DND-41 (cell line): ENCODE measurements around the gene PLD2.

Experiments used
- EZH2 ChIP-seq: IDR thresholded peaks from 3 replicates; pipeline ENCODE4 v1.6.1; 2012; ENCODE audit warnings: borderline replicate concordance, low read depth, mild to moderate bottlenecking, moderate library complexity, low read length, inconsistent platforms; ENCODE audit not compliant: severe bottlenecking
- TF ChIP-seq, protein P1 (sequence below): IDR thresholded peaks from 2 replicates; pipeline ENCODE4 v1.5.1; 2012; ENCODE audit warnings: borderline replicate concordance, low read length, moderate library complexity, mild to moderate bottlenecking; ENCODE audit not compliant: poor library complexity, severe bottlenecking; ENCODE audit errors: extremely low read depth

DNA sequence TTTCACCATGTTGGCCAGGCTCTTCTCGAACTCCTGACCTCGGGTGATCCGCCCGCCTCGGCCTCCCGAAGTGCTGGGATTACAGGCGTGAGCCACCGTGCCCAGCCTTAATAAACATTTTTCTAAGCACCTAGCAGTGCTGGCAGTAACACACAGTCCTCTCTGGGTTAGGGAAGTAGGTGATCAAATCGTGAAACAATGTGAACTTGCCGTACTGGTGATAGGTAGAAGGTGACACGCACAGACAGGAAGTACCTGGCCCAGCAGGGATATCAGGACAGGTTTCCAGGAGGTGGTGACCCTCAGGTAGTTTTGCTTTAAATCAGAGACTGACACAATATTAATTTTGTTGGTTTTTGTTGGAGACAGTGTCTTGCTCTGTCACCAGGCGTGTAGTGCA, 4.5 kb downstream of the PLD2 start:
- TF ChIP-seq, protein P1, sequence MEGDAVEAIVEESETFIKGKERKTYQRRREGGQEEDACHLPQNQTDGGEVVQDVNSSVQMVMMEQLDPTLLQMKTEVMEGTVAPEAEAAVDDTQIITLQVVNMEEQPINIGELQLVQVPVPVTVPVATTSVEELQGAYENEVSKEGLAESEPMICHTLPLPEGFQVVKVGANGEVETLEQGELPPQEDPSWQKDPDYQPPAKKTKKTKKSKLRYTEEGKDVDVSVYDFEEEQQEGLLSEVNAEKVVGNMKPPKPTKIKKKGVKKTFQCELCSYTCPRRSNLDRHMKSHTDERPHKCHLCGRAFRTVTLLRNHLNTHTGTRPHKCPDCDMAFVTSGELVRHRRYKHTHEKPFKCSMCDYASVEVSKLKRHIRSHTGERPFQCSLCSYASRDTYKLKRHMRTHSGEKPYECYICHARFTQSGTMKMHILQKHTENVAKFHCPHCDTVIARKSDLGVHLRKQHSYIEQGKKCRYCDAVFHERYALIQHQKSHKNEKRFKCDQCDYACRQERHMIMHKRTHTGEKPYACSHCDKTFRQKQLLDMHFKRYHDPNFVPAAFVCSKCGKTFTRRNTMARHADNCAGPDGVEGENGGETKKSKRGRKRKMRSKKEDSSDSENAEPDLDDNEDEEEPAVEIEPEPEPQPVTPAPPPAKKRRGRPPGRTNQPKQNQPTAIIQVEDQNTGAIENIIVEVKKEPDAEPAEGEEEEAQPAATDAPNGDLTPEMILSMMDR = no peak
- no peak for TF ChIP-seq EZH2
